BLaER1 (cell line): ENCODE results near the gene ERC2.

Source experiments
- H3K27ac ChIP-seq: shearing (Covaris generic); formaldehyde crosslinking; 2 replicates; pipeline ENCODE4 v1.8.1; 2022
- H3K27me3 ChIP-seq: shearing (Covaris generic); formaldehyde crosslinking; 2 replicates; pipeline ENCODE4 v1.8.1; 2022
- H3K36me3 ChIP-seq: shearing (Covaris generic); formaldehyde crosslinking; 2 replicates; pipeline ENCODE4 v1.8.1; 2022
- H3K4me1 ChIP-seq: shearing (Covaris generic); formaldehyde crosslinking; 2 replicates; pipeline ENCODE4 v1.8.1; 2022
- H3K4me2 ChIP-seq: shearing (Covaris generic); formaldehyde crosslinking; 2 replicates; pipeline ENCODE4 v1.8.1; 2022
- H3K4me3 ChIP-seq: shearing (Covaris generic); formaldehyde crosslinking; 2 replicates; pipeline ENCODE4 v1.8.1; 2022
- H3K9ac ChIP-seq: shearing (Covaris generic); formaldehyde crosslinking; 2 replicates; pipeline ENCODE4 v1.8.1; 2022
- H3K9me3 ChIP-seq: shearing (Covaris generic); formaldehyde crosslinking; 2 replicates; pipeline ENCODE4 v1.8.1; 2022
- H4K20me1 ChIP-seq: shearing (Covaris generic); formaldehyde crosslinking; 2 replicates; pipeline ENCODE4 v1.8.1; 2022
- Cebpa-rat ChIP-seq: shearing (Covaris generic); IDR thresholded peaks from 2 replicates; pipeline ENCODE4 v1.8.1; 2022

The ERC2 gene

DNA sequence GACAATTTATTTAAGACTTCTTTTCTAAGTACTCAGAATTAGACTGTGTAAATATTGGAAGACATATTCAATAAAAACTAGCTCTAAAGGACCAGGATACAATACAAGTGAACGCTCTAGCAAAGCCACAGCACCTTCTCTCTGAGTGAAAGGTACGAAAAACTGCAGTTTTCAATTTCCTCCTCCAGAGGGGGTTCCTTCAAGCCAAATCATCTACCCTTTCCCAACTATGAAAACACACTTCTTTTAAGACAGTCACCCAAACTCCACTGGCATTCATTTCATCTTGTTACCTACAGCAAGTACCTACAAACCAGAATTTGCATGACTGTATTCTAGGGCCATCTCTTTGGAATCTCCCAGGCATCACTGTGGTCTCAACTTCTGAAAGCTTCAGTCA is 165.8 kb downstream of the ERC2 start:
- H3K4me1 ChIP-seq, result no peaks in the 10 kb centered on the region
- no peak overlapping the region for H3K9ac ChIP-seq
- H3K4me3 ChIP-seq, result no peak overlapping the region
- H3K27ac ChIP-seq, result no peak overlapping the region
- no peaks in the 10 kb centered on the region for H3K27me3 ChIP-seq
- H4K20me1 ChIP-seq, result no peaks in the 10 kb centered on the region
- no peak for TF ChIP-seq Cebpa-rat
- H3K9me3 ChIP-seq, result no peaks in the 10 kb centered on the region
- H3K4me2 ChIP-seq, result no peak overlapping the region
- H3K36me3 ChIP-seq, result no peaks in the 10 kb centered on the region

DNA sequence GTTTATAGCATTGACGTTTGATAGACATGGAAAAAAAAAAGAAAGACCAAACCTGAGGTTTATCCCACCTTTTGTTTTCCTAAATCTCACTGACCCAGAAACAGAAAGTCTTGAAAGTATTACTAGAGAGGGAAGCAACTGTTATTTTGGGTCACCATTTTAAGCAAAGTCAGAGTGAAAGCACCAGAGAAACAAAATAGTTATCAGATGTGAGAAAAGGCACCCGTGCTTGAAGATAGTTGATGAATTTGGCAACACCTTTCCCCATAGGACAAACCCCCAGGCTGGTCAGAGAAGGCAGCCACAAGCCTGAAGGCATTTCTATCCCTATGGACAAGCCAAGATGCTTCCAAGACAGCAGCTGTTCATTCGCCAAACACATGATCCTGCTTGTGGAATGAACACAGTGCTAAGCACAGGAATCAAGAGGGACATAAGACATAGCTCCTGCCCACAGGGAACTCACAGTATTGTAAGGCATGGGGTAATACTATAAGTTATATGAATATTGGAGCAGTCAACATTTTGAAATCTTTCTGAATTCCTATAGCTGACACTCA is 170.9 kb downstream of the ERC2 start:
- Histone ChIP-seq H3K27me3 (no peaks in the 10 kb centered on the region), H4K20me1 (no peaks in the 10 kb centered on the region), H3K9me3 (no peaks in the 10 kb centered on the region)

DNA sequence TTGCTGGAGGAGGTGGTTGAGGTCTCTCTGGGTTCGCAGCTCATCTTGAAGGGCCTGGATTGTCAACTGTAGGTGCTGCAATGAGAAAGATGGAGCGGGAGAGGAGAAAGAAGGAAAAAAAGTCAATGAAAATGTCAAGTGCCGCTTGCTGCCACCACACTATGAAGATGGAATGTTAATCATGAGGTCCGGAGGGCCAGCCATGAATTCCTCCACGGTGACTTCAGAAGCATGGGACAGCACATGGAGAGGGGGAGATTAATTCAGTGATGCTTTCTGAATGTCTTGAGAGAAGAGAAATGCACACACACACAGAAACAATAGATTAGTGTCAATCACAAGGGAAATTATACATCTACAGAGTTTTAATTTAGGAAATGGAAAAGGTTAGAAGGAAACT is 171.9 kb downstream of the ERC2 start:
- H3K9me3 ChIP-seq, result no peaks in the 10 kb centered on the region
- H3K27me3 ChIP-seq, result no peaks in the 10 kb centered on the region
- H3K36me3 ChIP-seq, result no peaks in the 10 kb centered on the region
- no peak overlapping the region for H3K4me2 ChIP-seq
- H3K4me1 ChIP-seq, result no peaks in the 10 kb centered on the region
- no peak overlapping the region for H3K4me3 ChIP-seq
- no peak for TF ChIP-seq Cebpa-rat
- no peaks in the 10 kb centered on the region for H4K20me1 ChIP-seq
- H3K9ac ChIP-seq, result no peak overlapping the region
- H3K27ac ChIP-seq, result no peak overlapping the region

More for the DNA sequence above, 170.9 kb downstream of the ERC2 start:
- Histone ChIP-seq H3K9ac (no peak overlapping the region), H3K4me2 (no peak overlapping the region), H3K4me3 (no peak overlapping the region), H3K27ac (no peak overlapping the region), H3K4me1 (no peaks in the 10 kb centered on the region), H3K36me3 (no peaks in the 10 kb centered on the region)
- TF ChIP-seq Cebpa-rat, result no peak

DNA sequence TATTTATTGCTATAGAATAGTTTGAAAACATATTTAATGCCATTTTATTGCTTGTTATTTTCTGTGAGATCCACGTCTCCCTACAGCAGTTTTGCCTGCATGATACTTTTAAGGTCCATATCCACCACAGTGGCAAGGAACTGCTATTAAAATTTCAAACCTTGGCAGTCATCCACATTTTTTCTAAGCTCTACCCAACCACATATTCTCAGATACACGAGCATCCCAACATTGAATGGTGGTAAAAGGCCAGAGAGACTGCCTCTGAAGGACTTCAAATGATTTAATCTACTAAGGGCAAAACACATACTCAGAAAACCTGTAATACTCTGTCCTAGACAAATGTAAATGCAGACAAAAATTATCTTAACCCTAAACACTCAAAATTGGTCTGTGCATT is 173.1 kb downstream of the ERC2 start:
- no peaks in the 10 kb centered on the region for H3K4me1 ChIP-seq
- no peaks in the 10 kb centered on the region for H3K27me3 ChIP-seq
- H3K4me2 ChIP-seq, result no peak overlapping the region
- H3K27ac ChIP-seq, result no peak overlapping the region
- H4K20me1 ChIP-seq, result no peaks in the 10 kb centered on the region
- no peak for TF ChIP-seq Cebpa-rat
- H3K9me3 ChIP-seq, result no peaks in the 10 kb centered on the region
- no peak overlapping the region for H3K4me3 ChIP-seq
- no peak overlapping the region for H3K9ac ChIP-seq
- no peaks in the 10 kb centered on the region for H3K36me3 ChIP-seq

DNA sequence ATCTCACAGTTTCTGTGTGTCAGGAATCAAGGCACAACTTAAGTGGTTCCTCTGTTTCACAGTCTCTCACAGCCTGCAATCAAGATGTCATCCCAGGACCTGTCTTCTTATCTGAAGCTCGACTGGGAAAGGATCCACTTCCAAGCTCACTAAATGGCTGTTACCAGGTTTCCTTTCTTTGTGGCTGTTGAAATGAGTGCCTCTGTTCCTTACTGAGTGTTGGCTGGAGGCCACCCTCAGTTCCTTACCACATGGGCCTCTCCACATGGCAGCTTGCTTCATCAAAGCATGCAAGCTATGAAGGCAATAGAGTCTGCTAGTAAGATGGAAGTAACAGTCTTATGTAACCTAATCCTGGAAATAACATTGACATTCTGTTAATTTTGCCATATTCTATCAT is 174.0 kb downstream of the ERC2 start:
- peaks cover 4% of the 10 kb centered on the region; the same call in 1 of the 2 replicates for H3K4me1 ChIP-seq
- no peak for TF ChIP-seq Cebpa-rat
- no peak overlapping the region for H3K9ac ChIP-seq

DNA sequence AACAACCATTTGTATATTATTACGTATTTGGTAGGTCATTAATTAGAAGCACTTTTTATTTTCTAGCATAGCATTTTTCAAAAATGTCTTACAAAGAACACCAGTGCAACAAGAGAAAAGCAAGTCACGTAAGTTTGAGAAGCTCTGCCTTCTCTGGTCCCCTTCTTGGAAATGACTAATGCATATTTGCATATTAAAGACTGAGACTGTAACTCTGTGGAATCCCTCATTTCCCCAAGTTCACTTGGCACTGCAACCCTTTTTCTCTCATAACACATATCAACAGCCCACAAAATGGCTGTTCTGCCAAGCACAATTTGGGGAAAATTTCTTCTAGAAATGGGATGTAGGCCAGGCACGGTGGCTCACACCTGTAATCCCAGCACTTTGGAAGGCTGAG is 176.3 kb downstream of the ERC2 start:
- H3K4me1 ChIP-seq, result peaks cover 7% of the 10 kb centered on the region; the same call in 1 of the 2 replicates
- no peak overlapping the region for H3K27ac ChIP-seq
- H4K20me1 ChIP-seq, result no peaks in the 10 kb centered on the region
- no peaks in the 10 kb centered on the region for H3K27me3 ChIP-seq
- no peak overlapping the region for H3K9ac ChIP-seq
- H3K36me3 ChIP-seq, result no peaks in the 10 kb centered on the region
- H3K9me3 ChIP-seq, result no peaks in the 10 kb centered on the region
- no peak overlapping the region for H3K4me2 ChIP-seq
- no peak overlapping the region for H3K4me3 ChIP-seq
- TF ChIP-seq Cebpa-rat, result no peak

More for the DNA sequence above, 174.0 kb downstream of the ERC2 start:
- Histone ChIP-seq H4K20me1 (no peaks in the 10 kb centered on the region), H3K27ac (no peak overlapping the region), H3K4me3 (no peak overlapping the region), H3K9me3 (no peaks in the 10 kb centered on the region), H3K4me2 (no peak overlapping the region), H3K27me3 (no peaks in the 10 kb centered on the region), H3K36me3 (no peaks in the 10 kb centered on the region)

DNA sequence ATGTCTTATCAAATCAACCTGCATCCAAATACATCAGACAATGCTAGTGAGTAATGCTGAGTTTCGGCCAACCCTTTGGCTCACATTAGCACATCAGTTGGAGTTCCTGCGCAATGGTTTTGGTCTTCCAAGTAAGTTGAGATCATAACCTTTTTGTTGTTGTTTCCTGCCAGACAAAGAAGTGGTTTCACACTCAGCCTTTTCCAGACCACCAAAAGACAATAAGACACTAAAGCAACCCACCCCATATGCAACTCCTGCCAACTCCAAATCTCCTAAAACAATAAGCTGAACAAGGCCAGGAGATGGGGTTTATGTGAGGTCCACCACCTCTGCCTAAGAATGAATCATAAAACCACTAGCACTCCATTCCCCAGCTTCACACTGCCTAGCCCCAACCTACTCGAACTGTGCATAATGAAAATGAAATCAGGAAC is 177.0 kb downstream of the ERC2 start:
- Histone ChIP-seq H3K36me3 (no peaks in the 10 kb centered on the region), H3K27ac (no peak overlapping the region), H3K4me1 (peaks cover 7% of the 10 kb centered on the region; the same call in 1 of the 2 replicates), H3K4me2 (no peak overlapping the region), H3K27me3 (no peaks in the 10 kb centered on the region), H3K9me3 (no peaks in the 10 kb centered on the region), H3K4me3 (no peak overlapping the region), H3K9ac (no peak overlapping the region), H4K20me1 (no peaks in the 10 kb centered on the region)
- no peak for TF ChIP-seq Cebpa-rat

DNA sequence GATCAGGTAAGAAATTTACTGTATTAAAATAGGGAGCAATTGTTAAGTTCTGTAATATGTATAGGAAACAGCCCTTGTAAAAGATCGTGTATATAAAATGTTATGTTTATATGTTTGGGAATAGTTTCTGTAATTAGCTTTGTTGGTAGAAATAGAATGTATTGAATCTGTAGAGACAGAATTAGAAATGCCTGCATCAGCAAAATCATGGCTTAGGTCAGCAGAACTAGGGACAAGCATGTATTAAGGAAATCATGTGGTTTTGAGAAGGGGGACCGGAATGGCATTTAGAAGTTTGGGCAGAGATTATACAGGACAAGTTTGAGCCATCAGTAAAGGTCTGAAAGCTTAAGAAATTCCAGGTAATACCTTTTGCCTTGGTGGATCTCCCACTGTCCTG is 177.9 kb downstream of the ERC2 start:
- H3K9ac ChIP-seq, result no peak overlapping the region
- H3K27ac ChIP-seq, result no peak overlapping the region
- no peaks in the 10 kb centered on the region for H3K27me3 ChIP-seq
- H3K4me3 ChIP-seq, result no peak overlapping the region
- no peaks in the 10 kb centered on the region for H3K9me3 ChIP-seq
- no peak overlapping the region for H3K4me2 ChIP-seq
- H3K36me3 ChIP-seq, result no peaks in the 10 kb centered on the region
- no peak for TF ChIP-seq Cebpa-rat
- H4K20me1 ChIP-seq, result no peaks in the 10 kb centered on the region
- H3K4me1 ChIP-seq, result peaks cover 7% of the 10 kb centered on the region; the same call in 1 of the 2 replicates

DNA sequence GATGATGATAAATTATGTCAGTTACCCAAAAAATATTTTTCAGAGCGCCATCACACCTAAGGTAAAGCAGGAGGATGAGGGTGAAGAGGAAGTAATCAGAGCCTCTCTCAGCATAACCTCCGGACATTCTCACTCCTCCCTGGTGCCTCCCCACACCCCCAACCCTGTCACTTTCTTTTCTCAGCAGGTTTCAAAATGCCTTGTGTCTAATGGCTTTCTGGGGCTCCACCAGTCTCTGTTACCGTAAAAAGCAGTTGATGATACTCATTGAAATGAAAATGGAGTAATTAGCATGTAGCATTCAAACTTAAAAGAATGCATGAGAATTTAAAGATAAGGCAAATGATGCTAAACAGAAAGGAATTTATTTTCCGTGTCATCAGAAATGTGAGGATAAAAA is 180.0 kb downstream of the ERC2 start:
- H3K9me3 ChIP-seq, result no peaks in the 10 kb centered on the region
- no peak overlapping the region for H3K9ac ChIP-seq
- H3K4me3 ChIP-seq, result no peak overlapping the region
- TF ChIP-seq Cebpa-rat, result no peak
- no peak overlapping the region for H3K4me2 ChIP-seq
- no peaks in the 10 kb centered on the region for H3K27me3 ChIP-seq
- no peak overlapping the region for H3K27ac ChIP-seq
- no peaks in the 10 kb centered on the region for H3K36me3 ChIP-seq
- no peaks in the 10 kb centered on the region for H4K20me1 ChIP-seq
- peaks cover 7% of the 10 kb centered on the region; the same call in 1 of the 2 replicates for H3K4me1 ChIP-seq

DNA sequence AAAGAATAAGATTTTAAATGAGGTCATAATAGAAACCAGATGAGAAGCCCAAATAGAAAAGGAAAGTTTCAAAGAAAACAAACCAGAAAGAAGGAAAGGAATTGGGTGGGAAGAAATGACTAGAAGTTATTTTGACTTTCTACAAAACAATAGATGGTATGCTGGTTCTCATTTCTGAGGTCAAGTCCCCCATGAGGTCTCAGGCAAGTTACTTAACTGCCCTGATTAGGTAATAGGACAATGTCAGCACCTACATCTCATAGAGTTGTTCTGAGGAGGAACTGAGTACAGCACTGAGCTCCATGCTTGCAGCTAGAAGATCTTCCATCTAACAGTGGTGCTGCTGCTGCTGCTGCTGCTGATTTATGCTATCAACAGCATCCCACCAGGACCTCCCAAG is 185.9 kb downstream of the ERC2 start:
- no peaks in the 10 kb centered on the region for H3K36me3 ChIP-seq
- no peak overlapping the region for H3K9ac ChIP-seq
- no peak overlapping the region for H3K4me3 ChIP-seq
- H3K27me3 ChIP-seq, result no peaks in the 10 kb centered on the region
- H3K4me1 ChIP-seq, result no peaks in the 10 kb centered on the region
- H3K9me3 ChIP-seq, result no peaks in the 10 kb centered on the region
- no peak for TF ChIP-seq Cebpa-rat
- no peak overlapping the region for H3K4me2 ChIP-seq
- no peaks in the 10 kb centered on the region for H4K20me1 ChIP-seq
- H3K27ac ChIP-seq, result no peak overlapping the region

DNA sequence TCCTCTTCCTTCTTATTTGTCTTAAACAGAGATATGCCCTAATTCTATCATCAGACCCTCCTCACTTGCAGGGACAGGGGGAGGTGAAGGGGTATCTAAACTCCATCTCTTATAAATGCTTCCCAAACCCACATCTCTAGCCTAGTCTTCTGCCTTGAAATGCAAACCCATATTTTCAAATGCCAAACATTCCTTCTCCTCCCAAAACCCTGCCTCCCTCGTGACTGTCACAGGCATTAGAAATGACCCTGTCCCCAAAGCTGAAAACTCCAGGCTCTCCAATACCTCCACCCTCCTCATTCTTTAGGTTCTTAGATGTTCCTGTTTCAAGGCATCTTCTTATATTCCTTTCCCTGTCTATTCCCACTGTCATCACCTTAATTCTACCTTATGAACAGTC is 191.0 kb downstream of the ERC2 start:
- H3K27ac ChIP-seq, result no peak overlapping the region
- H3K27me3 ChIP-seq, result no peaks in the 10 kb centered on the region
- no peaks in the 10 kb centered on the region for H3K36me3 ChIP-seq
- no peak for TF ChIP-seq Cebpa-rat
- H3K4me3 ChIP-seq, result no peak overlapping the region
- no peaks in the 10 kb centered on the region for H3K4me1 ChIP-seq
- no peak overlapping the region for H3K4me2 ChIP-seq
- H3K9me3 ChIP-seq, result no peaks in the 10 kb centered on the region
- no peaks in the 10 kb centered on the region for H4K20me1 ChIP-seq
- no peak overlapping the region for H3K9ac ChIP-seq
